Measurements from ENCODE around the gene PARD3B. TPM values are rescaled to one million over a fixed set of nuclear protein-coding genes. Genes with fewer than 3 reads are reported as not detected.

The PARD3B gene
- total and polyA plus RNA-seq, 2 of the 4 experiments (the other 2 are of a cell fraction) = 3.3 to 15.6 TPM

DNA sequence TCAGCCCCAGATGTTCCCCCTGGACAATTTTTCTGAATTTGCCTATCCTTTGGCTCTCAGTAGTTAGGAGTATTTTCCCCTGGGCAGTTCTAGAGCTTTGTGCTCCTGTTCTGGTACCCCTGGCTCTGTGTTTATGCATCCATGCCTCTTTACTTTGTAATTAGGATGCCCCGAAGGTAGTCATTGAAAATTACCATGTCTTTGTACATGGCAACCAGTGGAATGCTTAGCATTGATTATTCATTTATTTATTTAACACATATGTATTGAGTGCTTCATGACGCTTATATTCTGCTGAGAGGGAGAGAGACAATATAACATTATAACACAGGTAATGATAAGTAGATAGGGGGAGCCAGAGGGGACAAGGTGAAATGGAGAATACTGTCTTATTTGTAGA lies 346.5 kb downstream of the PARD3B start:
- CTCF ChIA-PET = no interaction called here
- no peak overlapping the region for H3K23ac ChIP-seq (ENCODE audit: low read depth, low read length)
- no peaks in the 10 kb centered on the region for H3K36me3 ChIP-seq (ENCODE audit: control insufficient read depth, insufficient read depth, low read length)
- dilution Hi-C loops (cut with HindIII; ENCODE audit: low sequenced_read_pairs, unreplicated experiment) (no loop called here), in situ Hi-C loops (cut with MboI; ENCODE audit: low sequenced_read_pairs) (no loop called here), intact Hi-C loops (cut with micrococcal nuclease) (no loop called here)
- peaks cover 5% of the 10 kb centered on the region for H3K9me1 ChIP-seq (ENCODE audit: insufficient read depth, low read length)
- no peak overlapping the region for H4K91ac ChIP-seq (ENCODE audit: insufficient read depth, low read depth, low read length)
- TF ChIP-seq, protein P1, sequence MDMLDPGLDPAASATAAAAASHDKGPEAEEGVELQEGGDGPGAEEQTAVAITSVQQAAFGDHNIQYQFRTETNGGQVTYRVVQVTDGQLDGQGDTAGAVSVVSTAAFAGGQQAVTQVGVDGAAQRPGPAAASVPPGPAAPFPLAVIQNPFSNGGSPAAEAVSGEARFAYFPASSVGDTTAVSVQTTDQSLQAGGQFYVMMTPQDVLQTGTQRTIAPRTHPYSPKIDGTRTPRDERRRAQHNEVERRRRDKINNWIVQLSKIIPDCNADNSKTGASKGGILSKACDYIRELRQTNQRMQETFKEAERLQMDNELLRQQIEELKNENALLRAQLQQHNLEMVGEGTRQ (IDR thresholded peaks at IDR 0.05; ENCODE audit: low read depth, low read length) = no peak
- TF ChIP-seq RFX5 (IDR thresholded peaks at IDR 0.05; ENCODE audit: low read depth, low read length) (no peak), POLR2A (IDR thresholded peaks at IDR 0.05; ENCODE audit: low read depth, low read length) (no peak), MXI1 (IDR thresholded peaks at IDR 0.05; ENCODE audit: borderline replicate concordance, low read depth, low read length) (no peak), CEBPB (IDR thresholded peaks at IDR 0.05; ENCODE audit: low read depth, low read length) (no peak)
- TF ChIP-seq, protein P2, sequence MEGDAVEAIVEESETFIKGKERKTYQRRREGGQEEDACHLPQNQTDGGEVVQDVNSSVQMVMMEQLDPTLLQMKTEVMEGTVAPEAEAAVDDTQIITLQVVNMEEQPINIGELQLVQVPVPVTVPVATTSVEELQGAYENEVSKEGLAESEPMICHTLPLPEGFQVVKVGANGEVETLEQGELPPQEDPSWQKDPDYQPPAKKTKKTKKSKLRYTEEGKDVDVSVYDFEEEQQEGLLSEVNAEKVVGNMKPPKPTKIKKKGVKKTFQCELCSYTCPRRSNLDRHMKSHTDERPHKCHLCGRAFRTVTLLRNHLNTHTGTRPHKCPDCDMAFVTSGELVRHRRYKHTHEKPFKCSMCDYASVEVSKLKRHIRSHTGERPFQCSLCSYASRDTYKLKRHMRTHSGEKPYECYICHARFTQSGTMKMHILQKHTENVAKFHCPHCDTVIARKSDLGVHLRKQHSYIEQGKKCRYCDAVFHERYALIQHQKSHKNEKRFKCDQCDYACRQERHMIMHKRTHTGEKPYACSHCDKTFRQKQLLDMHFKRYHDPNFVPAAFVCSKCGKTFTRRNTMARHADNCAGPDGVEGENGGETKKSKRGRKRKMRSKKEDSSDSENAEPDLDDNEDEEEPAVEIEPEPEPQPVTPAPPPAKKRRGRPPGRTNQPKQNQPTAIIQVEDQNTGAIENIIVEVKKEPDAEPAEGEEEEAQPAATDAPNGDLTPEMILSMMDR (conservative IDR thresholded peaks at IDR 0.05; ENCODE audit: low read depth, low read length) = no peak
- H3K27ac ChIP-seq (ENCODE audit: insufficient read depth, low read length) = no peak overlapping the region
- H4K5ac ChIP-seq (ENCODE audit: low read depth, low read length) = no peak overlapping the region
- ATAC-seq (ENCODE audit: low read depth) (no peak), DNase-seq (no peak)
- H3K9me3 ChIP-seq (ENCODE audit: control insufficient read depth, insufficient read depth, low read length) = no peaks in the 10 kb centered on the region
- H3K56ac ChIP-seq (ENCODE audit: extremely low read depth, insufficient read depth, low read length) = no peak overlapping the region
- H3K14ac ChIP-seq (replicated peaks; ENCODE audit: low read depth, low read length) = no peak overlapping the region
- no peak overlapping the region for H3K18ac ChIP-seq (ENCODE audit: low read depth, low read length)
- POLR2A ChIA-PET (ENCODE audit: unreplicated experiment) = no interaction called here
- H3K4ac ChIP-seq (ENCODE audit: low read depth, low read length) = no peak overlapping the region
- no peaks in the 10 kb centered on the region; the same call in 1 of the 2 replicates for H4K20me1 ChIP-seq (ENCODE audit: insufficient read depth, low read length)
- H2BK20ac ChIP-seq (ENCODE audit: low read depth, low read length) = no peak overlapping the region
- H2AFZ ChIP-seq (replicated peaks; ENCODE audit: low read length, poor library complexity) = no peak overlapping the region
- peaks cover 4 to 30% of the 10 kb centered on the region in 2 experiments; a peak in 3 of 4 replicates for H3K79me1 ChIP-seq (ENCODE audit: low read depth in 1 of 2, low read length in 2 of 2)
- H4K8ac ChIP-seq (ENCODE audit: low read depth in 2 of 2, low read length in 2 of 2) = no peak overlapping the region
- H2BK5ac ChIP-seq (ENCODE audit: low read depth, low read length, poor library complexity, severe bottlenecking) = no peak overlapping the region
- no peaks in the 10 kb centered on the region for H3K27me3 ChIP-seq (ENCODE audit: control insufficient read depth, insufficient read depth, low read length)
- H2BK120ac ChIP-seq (ENCODE audit: low read depth, low read length) = no peak overlapping the region
- H3K4me1 ChIP-seq (ENCODE audit: control insufficient read depth, insufficient read depth, low read length) = peaks cover 1% of the 10 kb centered on the region
- no TSS peak for BruUV-seq (replicated peaks)
- H2AK9ac ChIP-seq (replicated peaks; ENCODE audit: low read depth, low read length, poor library complexity) = no peak overlapping the region
- no peak overlapping the region for H3K9ac ChIP-seq (ENCODE audit: low read depth, low read length)
- WGBS, 2 experiments (ENCODE audit: extremely low coverage in 2 of 2, insufficient read length in 1 of 2) = no CpG with 5 or more reads among the region's 2 CpGs
- H2AK5ac ChIP-seq (ENCODE audit: low read depth, low read length) = no peak overlapping the region
- H3K4me3 ChIP-seq (ENCODE audit: insufficient read depth, low read depth, low read length) = no peak overlapping the region
- no peak overlapping the region for H3K4me2 ChIP-seq (ENCODE audit: low read depth, low read length)
- no peak overlapping the region for H2BK15ac ChIP-seq (ENCODE audit: low read depth, low read length)
